Astrocyte (in vitro differentiated cells and primary cell): ENCODE data around the gene FBXO3.

Experiments
- EZH2 ChIP-seq: IDR thresholded peaks from 2 replicates; pipeline ENCODE4 v1.6.1; 2012; ENCODE audit warnings: mild to moderate bottlenecking, low read length, inconsistent platforms; ENCODE audit not compliant: insufficient read depth
- TF ChIP-seq, protein P1 (sequence below): IDR thresholded peaks from 2 replicates; pipeline ENCODE4 v1.5.1; 2011; ENCODE audit warnings: low read depth, mild to moderate bottlenecking, inconsistent platforms, low read length, moderate library complexity; ENCODE audit not compliant: insufficient read depth

DNA sequence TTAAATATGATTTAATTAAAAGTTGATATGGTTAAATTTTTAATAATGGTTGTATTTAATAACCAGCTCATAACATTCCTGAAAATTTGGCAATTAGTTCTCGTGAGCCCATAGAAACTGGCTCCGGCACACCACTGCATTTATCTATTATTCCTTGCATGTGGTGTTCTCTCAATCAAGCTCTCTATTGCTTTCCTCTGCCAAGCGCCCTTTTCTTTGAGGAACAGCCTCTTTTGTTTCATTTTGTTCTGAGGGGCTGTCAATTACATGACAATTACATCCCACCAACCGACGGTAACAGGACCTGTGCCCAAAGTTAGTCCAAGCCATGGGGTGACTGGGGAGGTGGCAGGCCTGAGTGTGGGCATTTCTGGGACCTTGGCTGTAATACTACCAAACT, 81.8 kb downstream of the FBXO3 start:
- TF ChIP-seq, protein P1, sequence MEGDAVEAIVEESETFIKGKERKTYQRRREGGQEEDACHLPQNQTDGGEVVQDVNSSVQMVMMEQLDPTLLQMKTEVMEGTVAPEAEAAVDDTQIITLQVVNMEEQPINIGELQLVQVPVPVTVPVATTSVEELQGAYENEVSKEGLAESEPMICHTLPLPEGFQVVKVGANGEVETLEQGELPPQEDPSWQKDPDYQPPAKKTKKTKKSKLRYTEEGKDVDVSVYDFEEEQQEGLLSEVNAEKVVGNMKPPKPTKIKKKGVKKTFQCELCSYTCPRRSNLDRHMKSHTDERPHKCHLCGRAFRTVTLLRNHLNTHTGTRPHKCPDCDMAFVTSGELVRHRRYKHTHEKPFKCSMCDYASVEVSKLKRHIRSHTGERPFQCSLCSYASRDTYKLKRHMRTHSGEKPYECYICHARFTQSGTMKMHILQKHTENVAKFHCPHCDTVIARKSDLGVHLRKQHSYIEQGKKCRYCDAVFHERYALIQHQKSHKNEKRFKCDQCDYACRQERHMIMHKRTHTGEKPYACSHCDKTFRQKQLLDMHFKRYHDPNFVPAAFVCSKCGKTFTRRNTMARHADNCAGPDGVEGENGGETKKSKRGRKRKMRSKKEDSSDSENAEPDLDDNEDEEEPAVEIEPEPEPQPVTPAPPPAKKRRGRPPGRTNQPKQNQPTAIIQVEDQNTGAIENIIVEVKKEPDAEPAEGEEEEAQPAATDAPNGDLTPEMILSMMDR, result no peak
- no peak for TF ChIP-seq EZH2
